ENCODE results near the gene MACROH2A1.

GRCh38 chr5:135339623-135340022 lies 59.4 kb downstream of the MACROH2A1 start:
- no peak for TF ChIP-seq POLR2A (IDR thresholded peaks at IDR 0.05)
- no peak for TF ChIP-seq CTCF (IDR thresholded peaks at IDR 0.05)
